ENCODE data around the gene CRADD. TPM values are rescaled to one million over a fixed set of nuclear protein-coding genes. Genes with fewer than 3 reads are reported as not detected.
"Not testable (repeated sequence)": the region's sequence is repeated elsewhere in the genome, so short reads cannot be mapped to it uniquely, and the experiment has no call there.

CRADD gene
- total RNA-seq, 1 experiment from 2014 or later: 39.0 TPM

DNA sequence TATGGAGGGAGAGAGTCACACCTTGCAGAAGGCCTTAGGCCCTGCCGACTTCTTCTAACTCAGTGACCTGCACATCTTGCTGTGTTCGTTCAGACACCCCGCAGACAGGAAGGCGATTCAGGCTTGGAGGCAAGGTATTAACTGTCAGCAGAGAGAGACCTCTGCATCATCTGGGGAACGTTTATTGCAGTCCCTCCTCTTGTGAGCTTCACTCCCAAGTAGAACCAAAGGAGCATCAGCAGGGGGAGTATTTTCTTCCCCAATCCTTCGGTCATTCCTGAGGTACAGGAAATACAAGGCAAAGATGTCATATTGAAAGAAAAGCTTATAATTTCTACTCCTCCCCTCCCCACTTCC lies 217.9 kb downstream of the CRADD start:
- peak; percentile 29 for DNase-seq (ENCODE audit: low spot score)

DNA sequence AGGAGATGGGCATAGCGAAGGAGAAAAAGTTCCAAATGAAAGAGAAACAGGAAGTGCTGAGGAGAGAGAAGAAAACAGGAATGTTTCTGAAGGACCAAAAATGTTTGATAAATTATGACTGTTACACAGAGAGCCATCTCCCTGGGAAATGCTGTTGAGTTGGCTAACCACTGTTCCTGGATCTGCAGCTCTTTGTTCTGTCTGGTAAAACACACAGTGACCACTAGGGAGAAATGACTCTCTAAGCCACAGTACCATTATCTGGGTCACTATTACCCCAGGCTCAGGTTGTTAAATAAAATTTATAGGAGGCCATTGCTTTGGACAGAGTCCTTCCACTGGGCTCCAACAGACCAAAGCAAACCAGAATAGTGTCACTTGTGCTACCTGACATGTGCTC lies 219.3 kb downstream of the CRADD start:
- DNase-seq (ENCODE audit: low spot score): peak; percentile 3

DNA sequence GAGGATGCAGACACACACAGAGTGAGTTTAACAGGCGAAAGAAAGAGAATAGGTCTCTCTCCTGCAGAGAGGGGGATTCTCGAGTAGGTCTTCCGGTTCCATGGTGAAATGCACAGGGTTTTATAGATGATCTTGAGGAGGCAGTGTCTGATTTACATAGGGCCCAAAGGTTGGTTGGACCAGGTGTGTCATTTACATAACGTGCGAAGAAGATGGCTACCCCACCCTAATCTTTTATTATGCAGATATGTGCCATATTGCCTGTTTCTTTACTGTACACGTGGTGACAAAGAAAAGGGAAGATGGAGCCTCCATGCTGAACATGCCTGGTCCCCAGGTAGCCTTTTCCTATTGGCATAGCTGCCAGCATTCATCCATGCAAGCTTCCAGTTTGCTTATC lies 219.8 kb downstream of the CRADD start:
- DNase-seq (ENCODE audit: low spot score): no peak

DNA sequence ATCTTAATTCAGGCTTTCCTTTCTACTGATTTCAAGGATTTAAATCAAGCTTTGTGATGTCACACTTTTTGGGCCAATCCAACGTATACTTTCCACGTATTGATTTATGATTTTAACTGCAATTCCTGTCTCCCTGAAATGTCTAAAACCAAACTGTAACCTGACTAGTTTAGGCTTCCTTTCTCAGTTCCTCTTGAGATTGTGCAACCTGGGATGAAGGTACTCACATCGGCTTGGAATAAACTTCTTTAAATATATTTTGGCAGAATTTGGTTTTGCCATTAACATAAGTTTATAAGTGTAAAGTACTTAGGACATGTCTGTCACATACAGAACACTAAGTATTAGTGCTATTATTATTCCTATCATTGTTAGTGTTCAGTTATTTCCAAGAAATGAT lies 224.6 kb downstream of the CRADD start:
- no peak for DNase-seq (ENCODE audit: low spot score)

DNA sequence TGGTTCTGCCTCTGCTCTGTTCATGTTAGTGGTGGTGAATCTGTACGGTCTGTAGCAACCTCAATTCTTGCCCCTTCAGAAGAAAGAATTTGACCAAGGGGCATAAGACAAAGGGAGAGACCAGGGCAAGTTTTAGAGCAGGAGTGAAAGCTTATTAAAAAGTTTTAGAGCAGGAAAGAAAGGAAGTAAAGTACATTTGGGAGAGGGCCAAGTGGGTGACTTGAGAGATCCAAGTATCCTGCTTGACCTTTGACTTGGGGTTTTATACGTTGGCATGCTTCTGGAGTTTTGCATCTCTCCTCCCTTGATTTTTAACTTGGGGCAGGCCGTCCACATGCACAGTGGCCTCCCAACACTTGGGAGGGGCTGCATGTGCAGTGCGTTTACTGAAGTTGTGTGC lies 225.0 kb downstream of the CRADD start:
- no peak for DNase-seq (ENCODE audit: low spot score)

DNA sequence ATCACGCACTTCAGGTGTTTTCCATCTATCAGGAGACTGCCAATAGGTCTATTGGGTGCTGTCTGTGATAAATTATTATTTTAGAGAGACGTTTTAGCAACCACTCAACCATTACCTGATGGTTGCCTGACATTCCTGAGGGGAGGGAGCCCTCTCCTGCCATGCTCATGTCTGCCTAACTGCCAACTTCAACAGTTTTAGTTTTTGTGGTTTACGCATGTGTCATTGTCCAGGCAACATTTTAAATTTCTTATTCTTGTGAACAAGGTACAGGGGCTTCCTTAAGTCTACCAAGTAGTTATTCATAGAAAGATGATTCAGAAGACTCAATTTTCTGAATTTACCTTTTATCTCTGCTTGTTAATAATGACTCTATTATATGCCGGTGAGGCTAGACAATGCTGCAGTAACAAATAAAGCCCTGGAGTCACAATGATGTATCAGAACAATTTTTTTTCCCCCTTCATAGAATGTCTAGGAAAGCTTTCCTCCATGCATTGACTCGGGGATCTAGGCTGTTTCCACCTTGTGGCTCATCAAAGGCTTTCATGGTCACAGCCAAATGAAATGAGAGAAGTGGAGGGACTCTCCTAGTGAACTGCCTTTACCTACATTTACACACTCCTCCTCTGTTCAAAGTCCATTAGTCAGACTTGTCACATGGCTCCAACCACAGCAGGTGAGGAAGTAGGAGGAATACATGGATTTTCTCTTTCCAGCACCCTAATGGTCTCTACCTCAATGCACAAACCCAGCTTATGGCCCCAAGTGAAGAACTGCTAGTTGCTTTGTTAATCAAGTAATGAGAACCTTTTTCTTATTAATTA lies 225.8 kb downstream of the CRADD start:
- no peak for DNase-seq (ENCODE audit: low spot score)

DNA sequence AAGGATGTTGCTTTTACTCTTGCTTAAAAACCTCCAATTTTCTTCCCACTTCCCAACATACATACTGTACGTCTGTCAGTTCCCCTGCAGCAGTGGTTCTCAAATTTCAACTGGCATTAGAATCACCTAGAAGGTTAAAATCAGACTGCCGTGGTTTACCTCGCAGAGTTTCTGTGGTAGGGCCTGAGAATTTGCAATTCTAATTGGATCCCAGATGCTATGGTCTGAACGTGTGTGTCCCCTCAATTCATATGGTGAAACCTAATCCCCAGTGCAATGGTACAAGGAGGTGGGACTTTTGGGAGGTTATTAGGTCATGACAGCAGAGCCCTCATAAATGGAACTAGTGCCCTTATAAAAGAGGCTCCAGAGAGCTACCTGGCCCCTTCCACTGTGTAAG lies 226.9 kb downstream of the CRADD start:
- DNase-seq (ENCODE audit: low spot score): no peak

DNA sequence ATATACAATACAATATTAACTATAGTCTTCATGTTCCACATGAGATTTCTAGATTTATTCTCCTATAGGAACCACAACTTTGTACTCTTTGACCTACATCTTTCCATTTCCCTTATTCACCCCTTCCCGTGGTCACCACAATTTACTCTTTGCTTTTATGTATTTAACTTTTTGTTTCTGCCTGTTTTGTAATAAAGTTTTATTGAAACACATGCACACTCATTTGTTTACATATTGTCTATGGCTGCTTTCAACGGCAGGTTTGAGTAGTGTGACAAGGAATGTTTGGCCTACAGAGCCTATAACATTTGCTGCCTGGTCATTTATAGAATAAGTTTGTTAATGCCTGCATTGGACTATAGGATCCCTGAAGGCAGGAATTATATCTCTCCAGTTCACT lies 231.1 kb downstream of the CRADD start:
- DNase-seq (ENCODE audit: low spot score): no peak

DNA sequence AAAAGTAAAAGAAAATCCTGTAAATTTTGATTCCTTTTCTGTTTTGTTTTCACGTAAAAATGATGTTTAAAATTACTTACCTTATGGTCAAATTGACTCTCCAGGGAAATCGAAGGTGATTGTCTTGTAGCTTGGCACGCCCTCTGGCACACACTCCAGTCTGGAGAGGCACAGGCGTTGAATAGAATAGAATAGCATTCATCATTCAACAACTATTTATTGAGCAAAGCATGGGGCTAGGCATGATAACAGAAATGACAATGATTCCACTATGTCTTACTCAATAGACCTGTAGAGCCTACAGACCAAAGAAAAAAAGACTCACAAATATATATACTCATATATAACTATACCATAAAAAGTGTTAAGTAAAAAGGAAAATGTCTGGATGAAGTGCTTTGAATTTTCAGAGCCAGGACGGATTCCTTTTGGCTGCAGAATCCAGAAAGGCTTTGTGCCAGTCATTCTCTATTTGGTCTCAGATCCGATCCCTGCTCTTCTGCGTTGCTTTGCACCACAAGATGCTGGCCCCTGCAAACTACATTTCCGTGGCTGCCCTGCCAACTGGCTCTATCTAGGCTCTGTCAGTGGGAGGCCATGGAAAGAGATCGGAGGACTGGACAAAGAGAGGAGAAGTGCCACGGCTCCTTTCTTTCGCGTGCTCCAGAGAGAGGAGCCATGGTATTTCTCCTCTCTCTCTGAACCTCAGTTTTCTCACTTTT lies 231.8 kb downstream of the CRADD start:
- DNase-seq (ENCODE audit: low spot score): no peak

DNA sequence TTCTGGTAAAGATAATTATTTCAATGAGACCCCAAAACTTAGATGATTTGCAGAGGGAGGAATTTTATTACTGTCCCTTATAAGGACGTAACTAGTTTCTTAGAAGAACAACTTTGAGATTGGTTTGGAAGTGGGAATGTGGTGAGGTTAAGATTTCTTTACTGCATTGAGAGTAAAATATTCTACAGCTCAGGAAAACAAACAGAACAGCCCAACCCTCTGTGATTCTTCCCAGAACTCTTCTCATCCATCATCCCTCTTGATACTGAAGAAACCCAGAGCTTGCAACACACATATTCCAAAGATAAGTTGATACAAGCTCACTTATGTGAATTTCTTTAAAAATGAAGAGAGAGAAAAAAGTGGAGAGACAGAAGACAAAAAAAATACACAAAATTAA lies 234.2 kb downstream of the CRADD start:
- DNase-seq (ENCODE audit: low spot score): no peak

DNA sequence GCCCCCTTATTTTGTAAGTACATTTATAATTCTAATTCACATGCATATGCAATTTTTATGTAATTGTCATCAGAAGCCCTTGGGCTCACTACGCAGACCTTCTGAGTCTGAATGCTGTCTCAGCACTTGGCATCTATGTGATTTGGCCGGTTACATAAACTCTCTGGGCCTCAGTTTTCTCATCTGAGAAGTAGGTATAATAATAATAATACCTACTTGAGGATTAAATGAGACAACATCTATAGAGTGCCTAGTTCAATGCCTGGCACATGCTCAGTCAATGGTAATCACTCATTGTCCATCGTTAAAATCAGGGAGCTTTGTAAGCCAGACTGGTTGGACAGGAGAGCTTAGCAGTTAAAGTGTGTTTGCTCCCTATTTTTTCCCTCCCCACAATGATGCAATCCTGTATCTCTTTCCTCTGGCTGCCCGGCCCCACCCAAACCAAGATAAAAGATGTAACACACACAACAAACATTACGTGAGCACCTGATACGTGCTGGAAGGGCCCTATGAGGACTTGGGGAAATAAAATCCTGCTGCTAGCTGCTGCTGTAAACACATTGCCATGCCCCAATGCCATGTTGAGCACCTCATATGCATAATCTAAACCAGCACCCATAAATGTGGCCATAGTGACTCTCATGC lies 235.0 kb downstream of the CRADD start:
- DNase-seq (ENCODE audit: low spot score): no peak

DNA sequence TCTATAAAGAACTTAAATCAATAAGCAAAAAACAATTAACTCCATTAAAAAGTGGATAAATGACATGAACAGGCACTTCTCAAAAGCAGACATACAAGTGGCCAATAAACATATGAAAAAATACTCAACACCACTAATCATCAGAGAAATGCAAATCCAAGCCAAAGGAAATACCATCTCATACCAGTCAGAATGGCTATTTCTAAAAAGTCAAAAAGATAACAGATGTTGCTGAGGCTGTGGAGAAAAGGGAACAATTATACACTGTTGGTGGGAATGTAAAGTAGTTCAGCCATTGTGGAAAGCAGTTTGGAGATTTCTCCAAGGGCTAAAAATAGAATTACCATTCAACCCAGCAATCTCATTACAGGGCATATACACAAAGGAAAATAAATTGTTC lies 236.7 kb downstream of the CRADD start:
- peak; percentile 37 for DNase-seq (ENCODE audit: low spot score)

DNA sequence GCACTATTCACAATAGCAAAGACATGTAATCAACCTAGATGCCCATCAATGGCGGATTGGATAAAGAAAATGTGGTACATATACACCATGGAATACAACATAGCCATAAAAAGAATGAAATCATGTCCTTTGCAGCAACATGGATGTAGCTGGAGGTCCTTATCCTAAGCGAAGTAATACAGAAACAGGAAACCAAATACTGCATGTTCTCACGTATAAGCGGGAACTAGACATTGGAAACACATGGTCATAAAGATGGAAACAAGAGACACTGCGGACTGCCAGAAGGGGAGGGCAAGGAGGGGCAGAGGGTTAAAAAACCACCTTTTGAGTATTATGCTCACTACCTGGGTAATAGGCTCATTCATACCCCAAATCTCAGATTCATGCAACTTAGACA lies 237.1 kb downstream of the CRADD start:
- no peak for DNase-seq (ENCODE audit: low spot score)

DNA sequence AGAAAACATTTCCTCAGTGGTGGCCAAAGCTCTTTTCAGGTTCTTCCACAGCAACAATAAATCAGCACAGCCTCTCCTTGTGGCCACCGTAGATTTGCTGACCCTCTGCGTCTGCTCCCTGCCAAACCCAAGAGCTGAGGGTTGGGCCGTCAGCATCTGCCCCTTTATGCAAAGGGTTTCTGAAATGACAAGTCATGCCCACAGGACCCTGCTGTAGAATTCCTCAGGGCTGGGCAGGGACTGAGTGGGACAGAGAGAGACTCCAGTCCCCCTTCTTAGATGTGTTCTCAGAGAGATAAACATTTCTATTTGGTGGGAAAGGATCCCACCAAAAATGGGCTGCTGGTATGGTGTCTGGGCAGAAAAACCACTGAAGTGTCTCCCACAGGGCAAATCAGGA lies 238.2 kb downstream of the CRADD start:
- no peak for DNase-seq (ENCODE audit: low spot score)

DNA sequence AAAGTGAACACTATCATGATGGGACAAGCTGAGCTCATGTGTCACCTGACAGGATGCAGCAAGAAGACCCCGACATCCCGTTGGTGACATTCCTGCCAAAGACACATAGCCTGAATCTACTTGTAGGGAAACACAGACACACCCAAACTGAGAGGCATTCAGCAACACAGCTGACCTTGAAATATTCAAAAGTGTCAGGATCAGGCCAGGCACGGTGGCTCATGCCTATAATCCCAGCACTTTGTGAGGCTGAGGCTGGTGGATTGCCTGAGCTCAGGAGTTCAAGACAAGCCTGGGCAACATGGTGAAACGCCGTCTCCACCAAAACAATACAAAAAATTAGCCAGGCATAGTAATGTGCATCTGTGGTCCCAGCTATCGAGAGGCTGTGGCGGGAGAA lies 239.2 kb downstream of the CRADD start:
- DNase-seq (ENCODE audit: low spot score): no peak

DNA sequence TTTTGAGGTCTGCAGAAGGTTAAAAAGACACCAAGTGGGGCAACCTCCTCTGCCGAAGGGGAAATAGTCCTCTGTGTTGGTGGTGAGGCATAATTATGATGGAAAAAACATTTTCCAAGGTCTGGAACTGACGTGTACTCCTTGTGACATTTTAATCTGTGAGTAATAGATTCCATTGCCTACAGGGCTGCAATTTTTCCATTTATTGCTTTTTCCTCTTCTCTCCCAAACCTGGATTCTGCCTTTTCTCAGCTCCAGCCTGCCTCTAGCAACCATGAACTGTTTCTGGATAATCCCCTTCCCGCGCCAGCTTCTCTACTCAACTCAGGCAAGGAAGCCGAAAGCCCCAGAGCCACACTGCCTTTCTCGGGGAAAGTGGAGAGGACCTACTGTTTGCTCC lies 241.1 kb downstream of the CRADD start:
- DNase-seq (ENCODE audit: low spot score): peak; percentile 39

DNA sequence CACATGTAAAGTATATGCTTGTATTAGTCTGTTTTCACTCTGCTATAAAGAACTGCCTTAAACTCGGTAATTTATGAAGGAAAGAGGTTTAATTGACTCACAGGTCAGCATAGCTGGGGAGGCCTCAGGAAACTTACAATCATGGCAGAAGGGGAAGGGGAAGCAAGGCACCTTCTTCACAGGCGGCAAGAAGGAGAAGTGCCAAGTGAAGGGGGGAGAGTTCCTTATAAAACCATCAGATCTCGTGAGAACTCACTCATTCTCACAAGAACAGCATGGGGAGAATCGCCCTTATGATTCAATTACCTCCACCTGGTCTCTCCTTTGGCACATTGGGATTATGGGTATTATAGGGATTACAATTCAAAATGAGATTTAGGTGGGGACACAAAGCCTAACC lies 241.7 kb downstream of the CRADD start:
- DNase-seq (ENCODE audit: low spot score): no peak

DNA sequence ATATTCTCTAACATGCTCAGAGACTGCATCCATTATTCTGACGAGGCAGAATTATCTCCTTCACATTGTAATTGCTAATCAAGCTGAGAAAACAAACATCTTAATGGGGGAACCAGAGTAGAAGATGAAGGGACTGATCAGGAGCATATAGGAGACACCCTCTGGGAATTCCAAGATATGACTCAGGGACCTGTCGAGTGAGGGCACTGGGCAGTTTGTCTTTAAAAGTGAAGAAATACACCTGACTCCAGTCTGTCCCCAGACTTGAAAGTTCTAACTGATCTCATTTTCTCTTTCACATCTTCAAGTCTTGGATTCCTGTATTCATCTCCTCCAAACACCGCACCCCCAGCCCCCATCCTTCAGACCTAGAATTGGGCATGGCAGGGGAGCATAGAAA lies 244.3 kb downstream of the CRADD start:
- DNase-seq (ENCODE audit: low spot score): peak; percentile 28

DNA sequence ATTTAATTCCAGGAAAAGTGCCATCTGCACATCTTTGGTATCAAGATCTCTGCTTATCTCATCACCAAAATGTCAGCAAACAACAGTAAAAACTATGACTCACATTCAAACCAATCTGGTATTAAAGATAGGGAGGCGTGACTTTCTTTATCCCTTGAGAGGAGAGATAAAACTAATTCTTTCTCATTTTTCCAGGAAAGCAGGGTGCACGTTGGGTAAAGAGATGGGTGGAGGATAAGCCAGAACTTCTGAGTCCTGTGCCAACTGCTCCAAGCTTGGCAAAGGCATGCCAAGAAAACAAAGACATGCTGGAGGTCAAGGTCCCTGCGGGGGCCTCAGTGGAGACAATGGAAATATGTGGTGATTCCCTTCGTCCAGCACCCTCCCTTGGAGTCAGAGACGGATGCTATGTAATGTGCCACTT lies 245.4 kb downstream of the CRADD start:
- peak; percentile 81 for DNase-seq (ENCODE audit: low spot score)

DNA sequence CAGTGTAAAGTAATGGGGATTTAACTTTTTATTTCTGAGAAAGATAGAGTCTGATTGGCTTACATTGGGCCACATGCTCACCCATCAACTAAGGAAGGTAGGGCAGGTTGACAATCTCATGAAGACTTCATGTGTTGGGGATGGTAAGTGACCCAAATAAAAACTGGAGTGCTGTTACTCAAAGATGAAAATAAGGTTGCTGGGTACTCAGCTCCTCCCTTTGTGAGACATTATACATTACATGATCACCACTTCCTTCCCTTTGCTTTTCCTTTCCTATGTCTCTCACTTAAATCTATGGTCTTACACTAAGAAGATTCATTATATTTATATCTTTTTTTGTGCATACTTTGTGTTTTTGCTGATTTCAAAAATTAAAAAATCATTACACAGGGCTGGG lies 247.2 kb downstream of the CRADD start:
- DNase-seq (ENCODE audit: low spot score): no peak

DNA sequence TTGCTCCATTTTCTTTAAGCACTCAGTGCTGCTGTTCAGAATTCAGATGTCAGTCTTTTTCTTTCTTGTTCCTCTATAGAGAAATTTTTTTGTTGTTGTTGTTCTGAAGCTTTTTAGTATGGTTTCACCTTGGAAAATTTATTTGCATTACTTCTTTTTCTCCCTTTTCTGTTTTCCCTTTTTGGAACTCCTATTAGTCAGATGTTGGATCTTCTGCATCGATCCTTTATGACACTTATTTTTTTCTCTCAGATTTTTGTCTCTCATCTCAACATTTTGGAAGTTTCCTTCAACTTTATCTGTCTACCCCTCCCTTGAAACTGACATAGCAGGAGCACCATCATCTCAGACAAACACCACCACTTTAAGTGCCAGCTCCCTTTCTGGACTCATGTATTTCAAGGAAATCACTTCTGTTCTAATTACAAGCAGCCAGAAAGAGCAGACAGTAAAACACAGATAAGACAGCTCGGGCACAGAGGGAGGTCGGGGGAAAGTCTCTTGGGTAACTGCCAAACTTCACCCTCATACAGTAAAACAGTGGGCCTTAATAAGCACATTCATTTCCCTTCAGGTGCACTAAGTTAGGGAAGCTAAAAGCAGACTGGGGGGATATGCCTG lies 248.5 kb downstream of the CRADD start:
- no peak for DNase-seq (ENCODE audit: low spot score)

DNA sequence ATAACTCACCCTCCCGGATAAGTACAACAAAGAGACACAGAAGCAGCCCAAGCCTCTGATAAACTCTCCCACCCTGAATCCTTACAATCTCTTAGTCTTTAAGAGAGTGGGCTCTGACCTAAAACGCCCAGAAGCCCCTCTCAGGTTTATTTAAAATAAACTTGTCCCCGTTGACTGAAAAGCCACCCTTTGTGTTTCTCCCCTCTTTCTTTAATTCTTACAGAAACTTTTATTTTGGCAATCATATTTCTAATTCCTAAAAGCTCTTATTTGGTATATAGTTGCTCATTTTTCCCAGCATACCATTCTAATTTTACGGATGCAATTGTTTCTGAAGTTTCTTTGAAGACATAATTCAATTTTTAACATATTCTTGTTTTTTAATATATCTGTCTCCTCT lies 249.1 kb downstream of the CRADD start:
- no peak for DNase-seq (ENCODE audit: low spot score)

DNA sequence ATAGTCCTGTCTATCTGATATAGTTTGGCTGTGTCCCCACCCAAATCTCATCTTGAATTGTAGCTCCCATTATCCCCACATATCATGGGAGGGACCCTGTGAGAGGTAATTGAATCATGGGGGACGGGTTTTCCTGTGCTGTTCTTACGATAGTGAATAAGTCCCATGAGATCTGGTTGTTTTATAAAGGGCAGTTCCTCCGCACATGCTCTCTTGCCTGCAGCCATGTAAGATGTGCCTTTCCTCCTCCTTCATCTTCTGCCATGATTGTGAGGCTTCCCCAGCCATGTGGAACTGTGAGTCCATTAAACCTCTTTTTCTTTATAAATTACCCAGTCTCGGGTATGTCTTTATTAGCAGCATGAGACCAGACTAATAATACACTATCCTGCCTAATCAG lies 251.9 kb downstream of the CRADD start:
- not testable (repeated sequence) for DNase-seq (ENCODE audit: low spot score)

Measured in A172 (cell line).